ENCODE results near the gene PTPN14. TPM values are rescaled to one million over a fixed set of nuclear protein-coding genes. Genes with fewer than 3 reads are reported as not detected.

The PTPN14 gene
- total RNA-seq, 2 donors from 2014 or later = 36.9 to 51.5 TPM

DNA sequence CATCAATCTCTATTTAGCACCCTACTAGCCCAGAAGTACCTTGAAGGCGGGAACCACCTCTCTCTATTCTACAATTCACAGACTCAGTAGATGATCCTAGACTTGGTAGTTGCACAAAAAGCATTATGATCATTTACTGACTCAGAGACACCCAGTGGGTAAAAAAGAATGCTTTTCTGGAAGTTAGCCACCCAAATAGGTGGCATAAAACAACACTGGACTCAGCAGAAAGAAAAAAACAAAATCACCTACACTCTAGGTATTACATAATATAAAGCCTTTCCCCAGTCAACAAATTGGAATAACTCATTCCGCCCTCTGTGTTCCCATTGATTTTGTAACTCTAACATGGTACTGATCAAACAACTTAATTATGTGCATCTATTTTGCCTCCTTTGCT lies 126.3 kb downstream of the PTPN14 start:
- no peak for DNase-seq (ENCODE audit: low spot score)

DNA sequence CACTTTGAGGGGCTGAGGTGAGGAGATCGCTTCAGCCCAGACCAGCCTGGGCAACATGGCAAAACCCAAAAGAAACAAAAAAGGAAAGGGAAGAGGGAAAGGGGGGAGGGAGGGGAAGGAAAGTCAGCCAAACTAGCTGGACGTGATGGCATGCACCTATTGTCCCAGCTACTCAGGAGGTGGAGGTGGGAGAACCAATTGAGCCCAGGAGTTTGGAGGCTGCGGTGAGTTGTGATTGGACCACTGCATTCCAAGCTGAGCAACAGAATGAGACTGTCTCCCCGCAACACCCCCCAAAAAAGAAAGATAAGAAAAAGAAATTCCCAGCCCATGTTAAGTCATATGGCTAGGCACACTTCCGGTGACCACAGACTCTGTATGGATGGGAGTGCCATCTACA lies 128.4 kb downstream of the PTPN14 start:
- intact Hi-C loops (cut with DNase I) = no loop called here
- DNase-seq (ENCODE audit: low spot score) = no peak

More for the DNA sequence above, 126.3 kb downstream of the PTPN14 start:
- intact Hi-C loops (cut with DNase I) = no loop called here

GRCh38 chr1:214422137-214422671 lies 129.2 kb downstream of the PTPN14 start:
- no peak for DNase-seq (ENCODE audit: low spot score)
- intact Hi-C loops (cut with DNase I) = no loop called here

DNA sequence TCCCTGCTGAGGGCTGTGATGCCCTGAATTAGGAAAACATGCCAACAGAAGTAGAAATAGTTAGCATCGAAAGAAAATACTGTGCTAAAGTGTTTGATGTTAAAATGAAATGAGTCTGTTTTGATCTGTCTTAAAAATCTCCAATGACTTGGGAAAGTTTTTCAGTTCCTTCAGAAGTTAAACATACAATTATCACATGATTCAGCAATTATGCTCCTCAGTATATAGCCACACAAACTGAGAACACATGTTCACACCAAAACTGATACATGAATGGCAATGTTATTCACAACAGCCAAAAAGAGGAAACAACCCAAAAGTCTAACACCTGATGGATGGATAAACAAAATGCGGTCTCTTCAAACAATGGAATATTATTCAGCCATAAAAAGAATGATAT lies 130.6 kb downstream of the PTPN14 start:
- intact Hi-C loops (cut with DNase I) = no loop called here
- no peak for DNase-seq (ENCODE audit: low spot score)

GRCh38 chr1:214420341-214420740 lies 131.1 kb downstream of the PTPN14 start:
- no peak for DNase-seq (ENCODE audit: low spot score)
- intact Hi-C loops (cut with DNase I) = no loop called here

GRCh38 chr1:214419650-214420049 lies 131.8 kb downstream of the PTPN14 start:
- no peak for DNase-seq (ENCODE audit: low spot score)
- intact Hi-C loops (cut with DNase I) = loop anchor here in 1 of 2 donors (10.0 kb wide), 1 partner anchor 135 kb away; the partner anchor contains the start of gene PTPN14

GRCh38 chr1:214418391-214418790 lies 133.0 kb downstream of the PTPN14 start:
- DNase-seq (ENCODE audit: low spot score) = no peak
- intact Hi-C loops (cut with DNase I) = loop anchor here in 1 of 2 donors (10.0 kb wide), 1 partner anchor 136 kb away; the partner anchor contains the start of gene PTPN14

- DNase-seq (ENCODE audit: low spot score) = no peak
- intact Hi-C loops (cut with DNase I) = loop anchor here in 1 of 2 donors (10.0 kb wide), 1 partner anchor 137 kb away; the partner anchor contains the start of gene PTPN14
Measured at GRCh38 chr1:214417545-214418210, 133.7 kb downstream of the PTPN14 start.

DNA sequence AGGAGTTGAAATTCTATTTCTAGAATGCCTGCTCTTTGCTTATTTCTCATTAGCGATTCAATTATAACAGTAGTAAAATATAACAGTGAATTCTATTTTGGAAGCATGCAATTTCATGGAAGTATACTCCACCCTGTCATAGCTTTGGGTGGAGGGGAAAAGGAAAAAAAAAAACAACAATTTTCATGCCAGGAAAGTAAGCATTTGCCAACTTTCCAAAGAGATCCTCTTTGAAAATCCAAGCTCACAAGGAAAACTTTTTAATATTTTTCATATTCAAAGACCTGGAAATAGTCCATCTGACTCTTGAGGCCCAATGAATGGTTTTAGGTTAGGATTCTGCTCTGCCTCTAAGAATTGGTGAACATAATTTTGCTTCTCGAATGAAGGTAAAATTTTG lies 134.5 kb downstream of the PTPN14 start:
- intact Hi-C loops (cut with DNase I) = loop anchor here in 1 of 2 donors (10.0 kb wide), 1 partner anchor 138 kb away; the partner anchor contains the start of gene PTPN14

GRCh38 chr1:214416417-214416816 lies 135.0 kb downstream of the PTPN14 start:
- DNase-seq (ENCODE audit: low spot score) = no peak
- intact Hi-C loops (cut with DNase I) = loop anchor here in 1 of 2 donors (10.0 kb wide), 1 partner anchor 138 kb away; the partner anchor contains the start of gene PTPN14

More for the DNA sequence above, 134.5 kb downstream of the PTPN14 start:
- no peak for DNase-seq (ENCODE audit: low spot score)

- intact Hi-C loops (cut with DNase I) = loop anchor here (2.0 to 10.0 kb wide), 2 partner anchors 58 to 140 kb away; partner anchors contain the start of gene PTPN14 (in 1 of the 2)
- DNase-seq (ENCODE audit: low spot score) = no peak
Measured at GRCh38 chr1:214415131-214415530, 136.3 kb downstream of the PTPN14 start.

GRCh38 chr1:214414691-214415090 lies 136.7 kb downstream of the PTPN14 start:
- no peak for DNase-seq (ENCODE audit: low spot score)
- intact Hi-C loops (cut with DNase I) = loop anchor here (2.0 to 10.0 kb wide), 2 partner anchors 58 to 140 kb away; partner anchors contain the start of gene PTPN14 (in 1 of the 2)

- DNase-seq (ENCODE audit: low spot score) = no peak
- intact Hi-C loops (cut with DNase I) = loop anchor here in 1 of 2 donors (10.0 kb wide), 1 partner anchor 141 kb away; the partner anchor contains the start of gene PTPN14
Measured at GRCh38 chr1:214413315-214413714, 138.1 kb downstream of the PTPN14 start.

- intact Hi-C loops (cut with DNase I) = no loop called here
- no peak for DNase-seq (ENCODE audit: low spot score)
Measured at GRCh38 chr1:214404571-214405213, 146.7 kb downstream of the PTPN14 start.

DNA sequence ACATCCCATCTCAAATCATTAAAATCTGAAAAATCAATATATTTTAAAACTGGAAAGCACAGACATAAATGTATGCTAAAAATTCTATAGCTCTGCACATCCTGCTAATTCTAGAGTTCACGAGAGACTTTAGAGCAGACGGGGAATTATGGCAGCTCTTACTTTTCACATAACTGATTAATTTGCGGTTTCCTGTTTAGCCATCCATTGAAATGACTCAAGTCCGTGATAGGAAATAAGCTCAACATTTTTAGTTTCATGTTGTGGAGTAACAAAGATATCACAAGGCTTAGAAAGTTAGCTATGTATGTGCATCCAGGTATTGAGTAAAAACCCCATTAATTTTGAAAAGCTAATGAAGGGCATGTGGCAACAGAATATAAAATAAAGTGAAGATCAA lies 147.2 kb downstream of the PTPN14 start:
- intact Hi-C loops (cut with DNase I) = no loop called here

DNA sequence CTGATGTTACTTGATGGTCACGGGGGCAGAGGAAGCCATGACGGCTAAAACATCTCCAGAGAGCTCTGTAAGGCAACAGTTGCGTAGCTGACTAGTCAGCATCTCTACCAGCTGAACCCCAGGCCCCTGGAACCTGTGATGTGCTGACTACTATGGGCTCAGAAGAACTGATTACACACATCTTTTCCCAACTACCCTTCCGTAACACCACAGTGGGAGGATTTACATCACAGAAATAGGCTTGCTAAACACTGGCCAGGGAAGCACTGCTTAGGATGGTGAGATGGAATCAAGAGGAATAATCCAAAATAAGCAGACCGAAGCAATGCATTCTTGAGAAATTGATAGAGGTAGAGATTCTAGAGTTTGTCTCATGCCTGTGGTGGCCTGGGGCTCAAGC lies 148.0 kb downstream of the PTPN14 start:
- intact Hi-C loops (cut with DNase I) = no loop called here
- DNase-seq (ENCODE audit: low spot score) = no peak

More for the DNA sequence above, 147.2 kb downstream of the PTPN14 start:
- no peak for DNase-seq (ENCODE audit: low spot score)

- intact Hi-C loops (cut with DNase I) = no loop called here
- DNase-seq (ENCODE audit: low spot score) = no peak
Measured at GRCh38 chr1:214402613-214403083, 148.8 kb downstream of the PTPN14 start.

DNA sequence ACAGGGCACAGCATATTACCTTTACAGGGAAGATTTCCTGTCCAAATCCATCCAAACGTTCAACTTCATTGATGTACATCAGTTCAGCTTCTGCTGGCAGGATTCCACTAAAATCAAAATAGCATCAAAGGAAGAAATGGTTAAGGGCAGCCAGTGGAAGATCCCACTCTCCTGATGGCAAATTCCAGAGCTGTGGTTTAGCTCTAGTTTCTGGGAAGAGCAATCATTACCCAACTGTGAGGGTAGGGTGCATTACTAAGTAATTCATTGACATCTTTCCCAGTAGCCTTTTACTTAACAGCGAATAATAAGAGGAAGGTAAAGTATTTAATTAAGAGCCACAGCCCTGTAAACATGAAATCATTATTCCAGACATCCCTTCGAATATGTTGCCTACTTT lies 149.7 kb downstream of the PTPN14 start:
- DNase-seq (ENCODE audit: low spot score) = no peak
- intact Hi-C loops (cut with DNase I) = no loop called here

GRCh38 chr1:214400131-214400530 lies 151.3 kb downstream of the PTPN14 start:
- DNase-seq (ENCODE audit: low spot score) = no peak
- intact Hi-C loops (cut with DNase I) = no loop called here

GRCh38 chr1:214398490-214398889 lies 152.9 kb downstream of the PTPN14 start:
- intact Hi-C loops (cut with DNase I) = no loop called here
- no peak for DNase-seq (ENCODE audit: low spot score)

Data from posterior vena cava (tissue), 2 donors.